HCT116 (cell line): Measurements from ENCODE around the gene ASGR1. TPM values are rescaled to one million over a fixed set of nuclear protein-coding genes. Genes with fewer than 3 reads are reported as not detected.

Source experiments
- ATAC-seq: fragments of 200-7000 bp; cut with Tn5 transposase; 2 replicates; pipeline ENCODE4 v1.9.1; 2020; ENCODE audit warnings: mild to moderate bottlenecking, moderate library complexity
- BruUV-seq: library from RNA; stranded (reverse); fragments of 400-500 nt; replicated peaks from 2 replicates; lab custom pipeline; 2021; lab: Mats Ljungman, UMichigan
- CTCF ChIA-PET: fragments of 300-600 bp; sonication (Branson Sonifier 250); formaldehyde crosslinking; loops from one replicate; lab custom pipeline; 2021; ENCODE audit warnings: antibody characterized with exemption; lab: Charles Lee
- POLR2A ChIA-PET: fragments of 300-600, 350-600 bp; sonication (Branson Sonifier 250); formaldehyde crosslinking; loops from one replicate; lab custom pipeline; 2021; ENCODE audit warnings: antibody characterized with exemption; lab: Charles Lee
- RAD21 ChIA-PET, 2 experiments: fragments of 300-600 bp; sonication (Branson Sonifier 250); formaldehyde crosslinking; loops; one replicate each; lab custom pipeline; 2023; ENCODE audit warnings: low total read pairs in 2 of 2; ENCODE audit not compliant: uncharacterized antibody in 2 of 2, unreplicated experiment in 2 of 2, low non-redundant PET in 1 of 2; lab: Charles Lee
- DNase-seq: peaks from one replicate; pipeline ENCODE4 v3.0.0-alpha.2; 2010; ENCODE audit warnings: low read depth, low spot score
- H2AFZ ChIP-seq: fragments of 200-600 bp; shearing (Covaris generic), sonication (generic); 2 replicates; pipeline ENCODE4 v1.6.1; 2017; ENCODE audit warnings: low read depth, mixed run types, mixed read lengths, antibody characterized with exemption, low read length; ENCODE audit not compliant: poor library complexity, severe bottlenecking
- H3K27ac ChIP-seq: 2 replicates; pipeline ENCODE4 v1.5.1; 2012; ENCODE audit warnings: low read depth, low read length
- H3K27me3 ChIP-seq: fragments of 200-600 bp; sonication (generic); 2 replicates; pipeline ENCODE4 v1.6.1; 2016; ENCODE audit warnings: mixed run types, low read length, mixed read lengths; ENCODE audit not compliant: insufficient read depth
- H3K36me3 ChIP-seq, 2 experiments: fragments of 200-500 bp in 1 of 2; fragments of 200-600 bp in 1 of 2; sonication (Bioruptor generic) in 1 of 2; sonication (generic) in 1 of 2; 2 replicates each; pipeline versions ENCODE4 v1.5.1 to v1.6.1; 2014 to 2016; ENCODE audit warnings: low read length in 2 of 2, inconsistent platforms in 1 of 2, mixed read lengths in 1 of 2, mixed run types in 1 of 2; ENCODE audit not compliant: insufficient read depth in 2 of 2, control insufficient read depth in 1 of 2
- H3K4me1 ChIP-seq, 2 experiments: fragments of 200-600 bp in 1 of 2; sonication (generic) in 1 of 2; 2 replicates each; pipeline versions ENCODE4 v1.5.1 to v1.6.1; 2012 to 2017; ENCODE audit warnings: low read length in 2 of 2, inconsistent platforms in 1 of 2, mild to moderate bottlenecking in 1 of 2, mixed read lengths in 1 of 2, mixed run types in 1 of 2, moderate library complexity in 1 of 2; ENCODE audit not compliant: insufficient read depth in 2 of 2, control insufficient read depth in 1 of 2
- H3K4me2 ChIP-seq: fragments of 200-600 bp; sonication (generic); 2 replicates; pipeline ENCODE4 v1.6.1; 2017; ENCODE audit warnings: mixed run types, low read length, mixed read lengths
- H3K4me3 ChIP-seq, 2 experiments: fragments of 200-600 bp in 1 of 2; sonication (generic) in 1 of 2; replicated peaks in 1 of 2; 2 replicates each; pipeline ENCODE4 v1.5.1; 2011 to 2016; ENCODE audit warnings: low read length in 2 of 2, control low read depth in 1 of 2, low read depth in 1 of 2, mild to moderate bottlenecking in 1 of 2, mixed read lengths in 1 of 2, mixed run types in 1 of 2
- H3K79me2 ChIP-seq: fragments of 200-600 bp; sonication (generic); 2 replicates; pipeline ENCODE4 v1.6.1; 2017; ENCODE audit warnings: mild to moderate bottlenecking, mixed run types, low read length, moderate library complexity, mixed read lengths; ENCODE audit not compliant: insufficient read depth
- H3K9ac ChIP-seq: fragments of 200-600 bp; sonication (generic); 2 replicates; pipeline ENCODE4 v1.6.1; 2016; ENCODE audit warnings: low read length, mixed read lengths
- H3K9me2 ChIP-seq: fragments of 200-600 bp; sonication (generic), shearing (Covaris generic); 2 replicates; pipeline ENCODE4 v1.6.1; 2017; ENCODE audit warnings: mixed run types, mild to moderate bottlenecking, moderate library complexity; ENCODE audit not compliant: insufficient read depth
- H3K9me3 ChIP-seq, 2 experiments: fragments of 200-500 bp in 1 of 2; fragments of 200-600 bp in 1 of 2; sonication (Bioruptor generic) in 1 of 2; sonication (generic) in 1 of 2; 2 replicates each; pipeline ENCODE4 v1.6.1; 2014 to 2017; ENCODE audit warnings: low read length in 2 of 2, mixed read lengths in 2 of 2, inconsistent platforms in 1 of 2, low read depth in 1 of 2, mild to moderate bottlenecking in 1 of 2, mixed run types in 1 of 2, moderate library complexity in 1 of 2; ENCODE audit not compliant: control insufficient read depth in 1 of 2, insufficient read depth in 1 of 2
- H4K20me1 ChIP-seq: fragments of 200-600 bp; sonication (generic), shearing (Covaris generic); 2 replicates; pipeline ENCODE4 v1.6.1; 2017; ENCODE audit warnings: mixed run types, mild to moderate bottlenecking, moderate library complexity; ENCODE audit not compliant: insufficient read depth
- POLR2A ChIP-seq: IDR thresholded peaks from 2 replicates; pipeline ENCODE4 v1.7.0; 2011; ENCODE audit warnings: borderline replicate concordance; ENCODE audit not compliant: insufficient read depth, insufficient read length; ENCODE audit errors: extremely low read depth
- SIN3A ChIP-seq: IDR thresholded peaks from 2 replicates; pipeline ENCODE4 v1.6.1; 2012; ENCODE audit warnings: low read depth
- ZFX ChIP-seq: fragments of 450-650 bp; IDR thresholded peaks from 2 replicates; pipeline ENCODE4 v1.6.1; 2017
- intact Hi-C: fragments of 100-400 bp; cut with micrococcal nuclease; formaldehyde crosslinking; loops from 2 replicates; pipeline ENCODE4 v1.10.0; 2022
- total RNA-seq: library from RNA; stranded (reverse); gene quantifications from one replicate; pipeline ENCODE4 v1.2.1, GENCODE V29; 2021; ENCODE audit not compliant: unreplicated experiment

Gene ASGR1
- total RNA-seq, 1 experiment from 2014 or later: 1.2 TPM

GRCh38 chr17:7223375-7223774 is 44.2 kb upstream of the ASGR1 start:
- H3K36me3 ChIP-seq: peaks cover 42 to 55% of the 10 kb centered on the region in 2 experiments; a peak in 3 of 4 replicates

GRCh38 chr17:7222972-7223292 is 43.8 kb upstream of the ASGR1 start:
- Histone ChIP-seq H3K27me3 (no peaks in the 10 kb centered on the region), H3K9ac (no peak overlapping the region), H2AFZ (no peak overlapping the region), H3K9me2 (no peaks in the 10 kb centered on the region), H3K36me3 (peaks cover 38 to 51% of the 10 kb centered on the region in 2 experiments; a peak in 3 of 4 replicates), H3K27ac (no peak overlapping the region), H3K4me3 (no peak overlapping the region), H3K4me2 (no peak overlapping the region), H3K79me2 (peaks cover 30% of the 10 kb centered on the region), H3K9me3 (no peaks in the 10 kb centered on the region), H4K20me1 (no peaks in the 10 kb centered on the region), H3K4me1 (peaks cover 7 to 29% of the 10 kb centered on the region in 2 experiments; a peak in 3 of 4 replicates)
- ATAC-seq: no peak
- POLR2A ChIA-PET: interaction anchor here (1.0 to 1.6 kb wide), 4 partner anchors 10 to 177 kb away, joined by 3 to 5 read pairs (median 3); partner anchors contain the start of gene DVL2
- no TSS peak for BruUV-seq
- RAD21 ChIA-PET: no interaction called here
- intact Hi-C loops: no loop called here
- CTCF ChIA-PET: no interaction called here
- TF ChIP-seq ZFX (no peak), SIN3A (0 out of 2 replicates have a peak, but pooled peaks have one; percentile 28)
- no peak for DNase-seq

More at GRCh38 chr17:7223375-7223774, 44.2 kb upstream of the ASGR1 start:
- Histone ChIP-seq H3K9ac (no peak overlapping the region), H3K4me1 (peaks cover 7 to 25% of the 10 kb centered on the region in 2 experiments; a peak in 3 of 4 replicates), H3K4me2 (no peak overlapping the region), H3K27me3 (no peaks in the 10 kb centered on the region), H3K9me3 (no peaks in the 10 kb centered on the region), H3K9me2 (no peaks in the 10 kb centered on the region), H4K20me1 (no peaks in the 10 kb centered on the region), H3K27ac (no peak overlapping the region), H2AFZ (no peak overlapping the region), H3K4me3 (no peak overlapping the region), H3K79me2 (peaks cover 30% of the 10 kb centered on the region)
- intact Hi-C loops: no loop called here
- DNase-seq: no peak
- ChIA-PET RAD21 (no interaction called here), POLR2A (interaction anchor here (1.0 to 1.6 kb wide), 3 partner anchors 9 to 177 kb away, joined by 3 to 5 read pairs (median 3); partner anchors contain the start of gene DVL2), CTCF (no interaction called here)
- TF ChIP-seq POLR2A: no peak
- no TSS peak for BruUV-seq
- ATAC-seq: no peak
